PFSK-1 (cell line): ENCODE data around the gene ACTL9. TPM values are rescaled to one million over a fixed set of nuclear protein-coding genes. Genes with fewer than 3 reads are reported as not detected.
A peak's percentile ranks its signal among the peaks of the same experiment; 100 is the strongest.

ENCODE experiments used
- FOXP2 ChIP-seq: optimal IDR thresholded peaks from 2 replicates; pipeline ENCODE3; 2011; ENCODE audit warnings: borderline replicate concordance, control low read depth, inconsistent platforms; ENCODE audit not compliant: insufficient read depth; ENCODE audit errors: extremely low read length, extremely low read depth
- POLR2AphosphoS5 ChIP-seq: IDR thresholded peaks from 2 replicates; pipeline ENCODE4 v1.6.1; 2012; ENCODE audit warnings: low read depth, mild to moderate bottlenecking, control low read depth, low read length, moderate library complexity
- REST ChIP-seq, 2 experiments: IDR thresholded peaks; 2 replicates each; pipeline versions ENCODE4 v1.6.1 to v1.8.0; 2011 to 2012; ENCODE audit warnings: low read depth in 2 of 2, low read length in 2 of 2, control low read depth in 1 of 2, inconsistent platforms in 1 of 2, mild to moderate bottlenecking in 1 of 2, moderate library complexity in 1 of 2; ENCODE audit not compliant: insufficient read depth in 1 of 2
- SIN3A ChIP-seq: IDR thresholded peaks from 2 replicates; pipeline ENCODE4 v1.6.1; 2012; ENCODE audit warnings: mild to moderate bottlenecking, low read length, moderate library complexity, borderline replicate concordance; ENCODE audit not compliant: insufficient read depth
- TAF1 ChIP-seq: IDR thresholded peaks from 2 replicates; pipeline ENCODE4 v1.6.1; 2012; ENCODE audit warnings: low read length, control low read depth, borderline replicate concordance; ENCODE audit not compliant: insufficient read depth
- polyA plus RNA-seq: library from polyadenylated mRNA; unstranded; fragments of >200 nt; gene quantifications from one replicate; pipeline ENCODE4 v1.2.1, GENCODE V29; 2012; ENCODE audit warnings: low read depth, missing spikeins; ENCODE audit not compliant: insufficient read length

The ACTL9 gene, protein sequence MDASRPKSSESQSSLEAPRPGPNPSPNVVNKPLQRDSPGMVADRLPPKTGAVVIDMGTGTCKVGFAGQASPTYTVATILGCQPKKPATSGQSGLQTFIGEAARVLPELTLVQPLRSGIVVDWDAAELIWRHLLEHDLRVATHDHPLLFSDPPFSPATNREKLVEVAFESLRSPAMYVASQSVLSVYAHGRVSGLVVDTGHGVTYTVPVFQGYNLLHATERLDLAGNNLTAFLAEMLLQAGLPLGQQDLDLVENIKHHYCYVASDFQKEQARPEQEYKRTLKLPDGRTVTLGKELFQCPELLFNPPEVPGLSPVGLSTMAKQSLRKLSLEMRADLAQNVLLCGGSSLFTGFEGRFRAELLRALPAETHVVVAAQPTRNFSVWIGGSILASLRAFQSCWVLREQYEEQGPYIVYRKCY
- not detected for polyA plus RNA-seq

GRCh38 chr19:8698433-8699063, at the start of gene ACTL9:
Gene ACTL9, minus strand, starts transcription at chr19:8698795. Its CDS starts 94 bp downstream, at chr19:8698701.
- TF ChIP-seq REST (IDR thresholded peaks at IDR 0.05; ENCODE audit: insufficient read depth in 1 of 2, low read depth in 2 of 2, low read length in 2 of 2) (no peak), POLR2AphosphoS5 (no peak), SIN3A (no peak), TAF1 (no peak), FOXP2 (no peak)

- no peak for TF ChIP-seq REST (IDR thresholded peaks at IDR 0.05; ENCODE audit: insufficient read depth in 1 of 2, low read depth in 2 of 2, low read length in 2 of 2)
- no peak for TF ChIP-seq TAF1
- no peak for TF ChIP-seq POLR2AphosphoS5
- TF ChIP-seq FOXP2 = no peak
- no peak for TF ChIP-seq SIN3A
Observed at GRCh38 chr19:8738377-8738776, 39.8 kb upstream of the ACTL9 start.

DNA sequence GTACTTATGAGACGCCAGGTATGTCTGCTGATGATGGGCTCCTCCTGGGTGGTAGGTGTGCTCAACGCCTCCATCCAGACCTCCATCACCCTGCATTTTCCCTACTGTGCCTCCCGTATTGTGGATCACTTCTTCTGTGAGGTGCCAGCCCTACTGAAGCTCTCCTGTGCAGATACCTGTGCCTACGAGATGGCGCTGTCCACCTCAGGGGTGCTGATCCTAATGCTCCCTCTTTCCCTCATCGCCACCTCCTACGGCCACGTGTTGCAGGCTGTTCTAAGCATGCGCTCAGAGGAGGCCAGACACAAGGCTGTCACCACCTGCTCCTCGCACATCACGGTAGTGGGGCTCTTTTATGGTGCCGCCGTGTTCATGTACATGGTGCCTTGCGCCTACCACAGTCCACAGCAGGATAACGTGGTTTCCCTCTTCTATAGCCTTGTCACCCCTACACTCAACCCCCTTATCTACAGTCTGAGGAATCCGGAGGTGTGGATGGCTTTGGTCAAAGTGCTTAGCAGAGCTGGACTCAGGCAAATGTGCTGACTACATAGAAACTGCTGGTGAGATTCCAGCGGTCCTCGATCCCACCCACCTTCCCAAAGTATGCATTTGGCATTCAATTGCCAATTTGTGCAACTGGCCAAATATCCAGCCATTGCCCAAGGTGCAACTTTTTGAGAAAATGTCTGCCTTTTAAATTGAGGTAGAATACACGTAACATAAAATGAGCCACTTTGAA, 33.0 kb upstream of the ACTL9 start:
- no peak for TF ChIP-seq SIN3A
- no peak for TF ChIP-seq TAF1
- TF ChIP-seq REST (IDR thresholded peaks at IDR 0.05; ENCODE audit: insufficient read depth in 1 of 2, low read depth in 2 of 2, low read length in 2 of 2) = peak; percentile 58 to 88; a peak in 3 of 4 replicates

- TF ChIP-seq SIN3A = no peak
- no peak for TF ChIP-seq TAF1
- no peak for TF ChIP-seq POLR2AphosphoS5
- no peak for TF ChIP-seq FOXP2
- TF ChIP-seq REST (IDR thresholded peaks at IDR 0.05; ENCODE audit: insufficient read depth in 1 of 2, low read depth in 2 of 2, low read length in 2 of 2) = no peak
Observed at GRCh38 chr19:8724276-8724675, 25.7 kb upstream of the ACTL9 start.
